ENCODE data around the gene PRICKLE2. TPM values are rescaled to one million over a fixed set of nuclear protein-coding genes. Genes with fewer than 3 reads are reported as not detected.

The PRICKLE2 gene
- total RNA-seq, 1 experiment from 2014 or later: 4.2 TPM

DNA sequence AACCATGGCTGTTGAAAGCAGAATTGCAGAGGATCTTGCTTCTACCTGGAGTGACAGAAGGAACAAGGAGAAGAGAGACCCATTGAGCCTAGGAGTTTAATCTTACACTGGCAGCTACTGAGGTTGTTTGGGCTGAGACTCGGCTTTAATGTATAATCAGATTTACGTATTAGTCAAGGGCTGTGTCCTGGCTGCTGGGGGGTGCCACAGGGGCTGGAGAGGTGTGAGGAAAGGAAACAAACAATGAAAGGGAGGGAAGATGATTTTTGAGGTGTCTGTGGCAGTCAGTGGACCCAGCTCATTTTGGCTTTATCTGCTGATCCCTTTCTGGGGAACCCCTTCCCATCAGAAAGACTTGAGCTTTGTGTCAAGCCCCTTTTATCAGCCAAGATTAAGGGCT, 95.7 kb downstream of the PRICKLE2 start:
- DNase-seq: no peak
- Histone ChIP-seq H3K9me3 (no peaks in the 10 kb centered on the region), H3K36me3 (ENCODE audit: control insufficient read depth, insufficient read depth, low read length) (no peaks in the 10 kb centered on the region), H3K27me3 (replicated peaks; ENCODE audit: control insufficient read depth, insufficient read depth, low read length) (no peaks in the 10 kb centered on the region), H3K4me1 (no peaks in the 10 kb centered on the region), H3K4me3 (ENCODE audit: low read depth, low read length) (no peak overlapping the region)
- POLR2A ChIA-PET: no interaction called here
- H3K4me3 Mint-ChIP-seq (ENCODE audit: unreplicated experiment): no peak overlapping the region
- H3K36me3 Mint-ChIP-seq (ENCODE audit: insufficient read depth, unreplicated experiment): no peaks in the 10 kb centered on the region
- H3K27ac Mint-ChIP-seq (ENCODE audit: unreplicated experiment): no peak overlapping the region
- CTCF ChIA-PET: no interaction called here
- peaks cover 15% of the 10 kb centered on the region for H3K4me1 Mint-ChIP-seq (ENCODE audit: low read depth, unreplicated experiment)
- H3K9me3 Mint-ChIP-seq (ENCODE audit: unreplicated experiment): no peaks in the 10 kb centered on the region
- BruUV-seq (replicated peaks): no TSS peak
- TF ChIP-seq, protein P1, sequence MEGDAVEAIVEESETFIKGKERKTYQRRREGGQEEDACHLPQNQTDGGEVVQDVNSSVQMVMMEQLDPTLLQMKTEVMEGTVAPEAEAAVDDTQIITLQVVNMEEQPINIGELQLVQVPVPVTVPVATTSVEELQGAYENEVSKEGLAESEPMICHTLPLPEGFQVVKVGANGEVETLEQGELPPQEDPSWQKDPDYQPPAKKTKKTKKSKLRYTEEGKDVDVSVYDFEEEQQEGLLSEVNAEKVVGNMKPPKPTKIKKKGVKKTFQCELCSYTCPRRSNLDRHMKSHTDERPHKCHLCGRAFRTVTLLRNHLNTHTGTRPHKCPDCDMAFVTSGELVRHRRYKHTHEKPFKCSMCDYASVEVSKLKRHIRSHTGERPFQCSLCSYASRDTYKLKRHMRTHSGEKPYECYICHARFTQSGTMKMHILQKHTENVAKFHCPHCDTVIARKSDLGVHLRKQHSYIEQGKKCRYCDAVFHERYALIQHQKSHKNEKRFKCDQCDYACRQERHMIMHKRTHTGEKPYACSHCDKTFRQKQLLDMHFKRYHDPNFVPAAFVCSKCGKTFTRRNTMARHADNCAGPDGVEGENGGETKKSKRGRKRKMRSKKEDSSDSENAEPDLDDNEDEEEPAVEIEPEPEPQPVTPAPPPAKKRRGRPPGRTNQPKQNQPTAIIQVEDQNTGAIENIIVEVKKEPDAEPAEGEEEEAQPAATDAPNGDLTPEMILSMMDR (IDR thresholded peaks at IDR 0.05; ENCODE audit: insufficient read depth in 1 of 2, low read depth in 1 of 2, low read length in 1 of 2, severe bottlenecking in 1 of 2, unreplicated experiment in 1 of 2): no peak
- no peaks in the 10 kb centered on the region for H3K27me3 Mint-ChIP-seq (ENCODE audit: insufficient read depth, unreplicated experiment)
- intact Hi-C loops (cut with micrococcal nuclease; ENCODE audit: unreplicated experiment): no loop called here

DNA sequence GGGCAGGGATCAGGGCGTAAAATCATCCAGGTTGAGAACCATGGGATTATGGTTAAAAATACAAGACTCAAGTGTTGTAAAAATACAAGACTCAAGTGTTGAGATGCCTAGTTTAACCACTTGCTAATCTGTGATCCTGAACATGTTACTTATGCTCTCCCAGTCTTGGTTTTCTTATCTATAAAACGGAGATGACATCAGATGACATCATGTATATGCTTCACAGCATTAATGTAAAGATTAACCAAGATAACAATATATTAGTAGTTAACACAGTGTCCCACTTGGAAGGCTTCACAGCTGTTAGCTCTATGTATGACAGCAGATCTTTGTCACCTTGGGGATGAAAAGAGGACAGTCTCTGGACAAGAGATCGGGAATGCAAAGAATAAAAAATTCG, 96.2 kb downstream of the PRICKLE2 start:
- Histone ChIP-seq H3K9me3 (no peaks in the 10 kb centered on the region), H3K4me3 (ENCODE audit: low read depth, low read length) (no peak overlapping the region), H3K27me3 (replicated peaks; ENCODE audit: control insufficient read depth, insufficient read depth, low read length) (no peaks in the 10 kb centered on the region), H3K36me3 (ENCODE audit: control insufficient read depth, insufficient read depth, low read length) (no peaks in the 10 kb centered on the region), H3K4me1 (no peaks in the 10 kb centered on the region)
- BruUV-seq (replicated peaks): no TSS peak
- Mint-ChIP-seq H3K9me3 (ENCODE audit: unreplicated experiment) (no peaks in the 10 kb centered on the region), H3K4me1 (ENCODE audit: low read depth, unreplicated experiment) (peaks cover 15% of the 10 kb centered on the region), H3K36me3 (ENCODE audit: insufficient read depth, unreplicated experiment) (no peaks in the 10 kb centered on the region), H3K27ac (ENCODE audit: unreplicated experiment) (no peak overlapping the region), H3K4me3 (ENCODE audit: unreplicated experiment) (no peak overlapping the region), H3K27me3 (ENCODE audit: insufficient read depth, unreplicated experiment) (no peaks in the 10 kb centered on the region)
- ChIA-PET CTCF (no interaction called here), POLR2A (no interaction called here)
- TF ChIP-seq, protein P1 (IDR thresholded peaks at IDR 0.05; ENCODE audit: insufficient read depth in 1 of 2, low read depth in 1 of 2, low read length in 1 of 2, severe bottlenecking in 1 of 2, unreplicated experiment in 1 of 2): no peak
- intact Hi-C loops (cut with micrococcal nuclease; ENCODE audit: unreplicated experiment): no loop called here
- no peak for DNase-seq

DNA sequence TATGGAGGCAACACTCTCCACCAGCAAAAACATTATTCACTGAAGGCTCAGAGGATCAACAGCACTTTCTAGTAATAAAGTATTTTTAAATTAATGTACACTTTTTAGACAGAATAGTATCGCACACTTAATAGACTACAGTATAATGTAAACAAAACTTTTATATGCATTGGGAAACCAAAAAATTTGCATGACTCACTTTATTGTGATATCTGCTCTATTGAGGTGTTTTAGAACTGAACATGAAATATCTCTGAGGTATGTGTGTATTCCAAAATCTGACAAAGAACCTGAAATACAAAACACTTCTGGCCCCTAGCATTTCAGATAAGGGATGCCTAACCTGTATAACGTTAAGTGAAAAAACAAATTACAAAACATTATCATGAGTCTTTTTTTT, 99.7 kb downstream of the PRICKLE2 start:
- peaks cover 15% of the 10 kb centered on the region for H3K4me1 Mint-ChIP-seq (ENCODE audit: low read depth, unreplicated experiment)
- H3K36me3 Mint-ChIP-seq (ENCODE audit: insufficient read depth, unreplicated experiment): no peaks in the 10 kb centered on the region
- Histone ChIP-seq H3K27me3 (replicated peaks; ENCODE audit: control insufficient read depth, insufficient read depth, low read length) (no peaks in the 10 kb centered on the region), H3K9me3 (no peaks in the 10 kb centered on the region), H3K4me3 (ENCODE audit: low read depth, low read length) (no peak overlapping the region), H3K36me3 (ENCODE audit: control insufficient read depth, insufficient read depth, low read length) (no peaks in the 10 kb centered on the region), H3K4me1 (0 out of 2 replicates have a peak, but pooled peaks cover 4% of the 10 kb centered on the region)
- no peak overlapping the region for H3K4me3 Mint-ChIP-seq (ENCODE audit: unreplicated experiment)
- ChIA-PET POLR2A (no interaction called here), CTCF (no interaction called here)
- TF ChIP-seq, protein P1 (IDR thresholded peaks at IDR 0.05; ENCODE audit: insufficient read depth in 1 of 2, low read depth in 1 of 2, low read length in 1 of 2, severe bottlenecking in 1 of 2, unreplicated experiment in 1 of 2): no peak
- H3K27me3 Mint-ChIP-seq (ENCODE audit: insufficient read depth, unreplicated experiment): no peaks in the 10 kb centered on the region
- intact Hi-C loops (cut with micrococcal nuclease; ENCODE audit: unreplicated experiment): no loop called here
- BruUV-seq (replicated peaks): no TSS peak
- H3K9me3 Mint-ChIP-seq (ENCODE audit: unreplicated experiment): no peaks in the 10 kb centered on the region
- DNase-seq: no peak
- H3K27ac Mint-ChIP-seq (ENCODE audit: unreplicated experiment): no peak overlapping the region
